HG03025 (cell line): ENCODE measurements around the gene AMBP.

Experiments used
- ATAC-seq: cut with Tn5 transposase; IDR thresholded peaks from one replicate; pipeline ENCODE4 v1.9.1; 2021; ENCODE audit warnings: mild to moderate bottlenecking, moderate library complexity; ENCODE audit not compliant: unreplicated experiment, low FRiP score

Gene AMBP

DNA sequence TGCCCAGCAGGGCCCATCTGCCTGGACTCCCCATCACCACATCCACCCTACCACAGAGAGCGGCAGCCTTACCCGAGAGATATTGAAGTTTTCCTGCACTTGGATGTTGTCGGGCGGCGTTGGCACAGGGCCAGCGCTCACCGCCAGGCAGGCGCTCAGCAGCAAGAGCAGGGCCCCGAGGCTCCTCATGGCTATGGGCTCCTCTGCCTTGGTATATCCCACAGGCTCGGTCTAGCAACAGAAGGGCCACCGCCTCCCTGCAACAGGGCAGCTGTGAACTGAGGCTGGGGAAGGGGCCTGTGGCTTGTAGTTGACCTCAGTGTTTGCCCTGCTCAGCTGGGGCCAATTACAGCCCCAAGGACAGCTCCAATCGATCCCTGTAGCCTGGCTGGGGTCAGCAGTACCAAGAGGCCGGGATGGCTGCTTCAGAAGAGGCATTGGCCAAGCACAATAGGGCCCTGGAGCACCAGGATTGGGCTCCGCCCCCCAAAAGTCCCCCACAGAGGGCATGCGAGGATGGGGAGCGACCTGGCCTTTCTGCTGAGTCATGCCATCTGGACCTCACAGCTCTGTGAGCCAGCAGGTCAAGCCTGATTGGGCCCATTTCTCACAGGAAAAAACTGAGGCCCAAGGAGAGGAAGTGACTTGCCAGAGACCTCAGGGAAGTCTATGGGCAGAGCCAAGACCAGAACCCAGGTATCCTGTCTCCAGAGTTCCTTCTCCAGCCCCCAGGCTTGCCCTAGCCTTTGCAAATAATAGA lies at the start of gene AMBP:
TSS of gene AMBP (minus strand) at position 280 of the 760 bp plus-strand sequence. CDS start at position 189, 91 bp downstream.
- no peak for ATAC-seq

DNA sequence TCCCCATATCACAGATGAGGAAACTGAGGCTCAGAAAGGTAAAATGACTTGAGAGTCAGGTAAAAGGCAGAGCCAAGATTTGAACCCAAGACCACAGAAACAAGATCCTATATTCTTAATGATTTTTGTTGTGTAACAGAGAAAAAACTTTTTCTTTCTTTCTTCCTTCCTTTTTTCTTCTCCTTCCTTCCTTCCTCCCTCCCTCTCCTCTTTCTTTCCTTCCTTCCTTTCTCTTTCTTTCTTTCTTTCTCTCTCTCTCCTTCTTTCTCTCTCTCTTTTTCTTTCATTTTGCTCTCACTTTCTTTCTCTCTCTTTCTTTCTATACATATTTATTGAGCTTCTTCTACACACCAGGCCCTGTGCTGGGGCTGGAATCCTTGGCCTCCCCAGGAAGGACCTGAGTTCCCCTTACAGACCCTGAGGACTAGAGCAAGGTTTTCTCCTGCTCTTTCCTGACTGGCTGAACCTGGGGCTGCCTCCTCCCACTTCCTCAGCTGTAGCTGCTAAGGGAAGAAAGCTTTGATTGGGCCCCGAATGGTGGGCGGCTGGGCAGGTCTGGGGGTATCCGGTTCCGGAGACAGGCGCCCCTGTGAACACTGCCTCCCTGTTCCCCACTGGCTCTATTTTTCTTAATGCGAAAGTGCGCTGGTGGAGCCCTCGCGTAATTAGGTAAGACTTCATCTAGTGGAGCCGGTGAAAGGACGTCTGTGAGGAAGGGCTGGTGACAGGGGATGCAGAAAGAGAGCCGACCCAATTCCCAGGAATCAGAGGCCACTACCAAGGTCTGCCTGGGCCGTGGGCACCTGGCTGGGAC lies 48.4 kb upstream of the AMBP start:
- ATAC-seq = no peak

DNA sequence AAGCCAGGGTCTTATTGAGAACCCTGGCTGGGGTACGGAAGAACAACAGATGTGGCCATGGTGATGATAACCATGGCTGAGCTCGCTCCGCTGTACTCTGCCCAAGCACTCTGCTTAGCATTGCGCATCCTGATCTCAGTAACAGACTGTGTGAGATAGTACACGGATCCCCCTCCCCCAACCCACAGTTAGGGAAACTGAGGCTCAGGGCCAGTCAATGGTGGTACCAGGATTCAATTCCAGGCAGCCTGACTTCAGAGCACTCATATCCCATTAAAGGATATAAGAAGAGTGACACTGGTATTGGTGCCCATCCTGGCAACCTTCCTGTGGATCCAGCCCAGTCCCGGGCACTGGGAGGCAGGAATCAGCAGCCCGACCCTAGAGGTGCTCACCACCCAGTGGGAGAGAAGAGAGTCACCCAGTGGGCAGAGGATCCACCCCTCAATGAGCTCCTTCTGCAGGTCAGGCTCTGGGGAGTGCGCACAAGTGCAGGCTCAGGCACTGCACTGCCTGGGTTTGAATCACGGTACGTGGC lies 47.4 kb upstream of the AMBP start:
- ATAC-seq = no peak

DNA sequence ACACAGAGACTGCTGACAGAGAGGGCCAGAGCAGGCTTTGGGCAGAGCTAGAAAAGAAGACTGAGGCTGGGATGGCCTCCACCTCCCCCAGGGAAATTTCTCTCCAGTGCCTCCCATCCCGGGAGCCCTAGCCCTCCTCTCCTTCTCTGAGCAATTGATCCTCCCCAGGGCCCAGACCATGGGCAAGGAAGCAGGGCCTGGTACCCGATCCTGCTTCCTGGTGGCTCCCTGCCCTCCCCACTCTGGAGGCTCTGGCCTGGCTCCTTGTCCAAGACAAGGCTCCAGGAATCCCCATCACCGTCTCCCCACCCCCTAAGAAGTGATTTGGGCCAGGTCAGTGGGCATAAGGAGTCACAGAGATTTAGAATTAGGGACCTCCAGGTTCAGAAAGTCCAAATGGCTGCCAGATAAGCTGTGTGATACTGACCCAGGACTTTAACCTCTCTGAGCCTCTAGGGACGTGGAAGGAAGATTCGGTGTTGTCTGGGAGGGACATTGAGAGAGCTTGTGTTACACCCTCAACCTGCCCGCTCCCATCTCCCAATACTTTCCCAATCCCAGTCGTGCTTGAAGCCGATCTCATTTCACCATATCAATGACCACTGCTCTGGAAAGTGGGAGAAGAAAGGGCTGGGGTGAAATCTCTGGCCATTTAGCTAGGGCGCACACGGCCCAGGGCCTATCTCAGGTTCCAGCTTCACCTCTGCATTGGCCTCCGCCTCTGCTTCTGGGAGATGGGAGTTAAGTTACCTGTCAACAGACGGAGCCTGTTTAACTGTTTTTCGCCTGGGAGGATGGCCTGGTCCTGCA lies 46.8 kb upstream of the AMBP start:
- no peak for ATAC-seq

DNA sequence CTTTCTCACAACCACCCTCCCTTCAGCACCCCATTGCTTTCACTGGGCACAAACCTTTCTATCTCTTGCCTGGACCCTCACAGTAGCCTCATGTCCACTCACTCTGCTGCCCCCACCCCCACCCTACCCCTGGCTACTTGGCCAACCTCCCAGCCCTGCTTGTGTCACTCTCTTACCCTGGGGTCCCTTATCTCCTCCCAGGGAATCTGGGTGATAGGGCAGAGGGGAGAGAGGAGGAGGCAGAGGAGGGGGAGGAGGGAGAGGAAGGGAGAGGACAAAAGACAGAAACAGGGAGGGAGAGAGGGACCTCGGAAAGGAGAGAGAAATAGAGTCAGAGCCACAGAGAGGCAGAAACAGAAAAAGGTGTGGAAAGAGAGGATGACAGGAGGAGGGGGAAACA lies 46.0 kb upstream of the AMBP start:
- no peak for ATAC-seq

DNA sequence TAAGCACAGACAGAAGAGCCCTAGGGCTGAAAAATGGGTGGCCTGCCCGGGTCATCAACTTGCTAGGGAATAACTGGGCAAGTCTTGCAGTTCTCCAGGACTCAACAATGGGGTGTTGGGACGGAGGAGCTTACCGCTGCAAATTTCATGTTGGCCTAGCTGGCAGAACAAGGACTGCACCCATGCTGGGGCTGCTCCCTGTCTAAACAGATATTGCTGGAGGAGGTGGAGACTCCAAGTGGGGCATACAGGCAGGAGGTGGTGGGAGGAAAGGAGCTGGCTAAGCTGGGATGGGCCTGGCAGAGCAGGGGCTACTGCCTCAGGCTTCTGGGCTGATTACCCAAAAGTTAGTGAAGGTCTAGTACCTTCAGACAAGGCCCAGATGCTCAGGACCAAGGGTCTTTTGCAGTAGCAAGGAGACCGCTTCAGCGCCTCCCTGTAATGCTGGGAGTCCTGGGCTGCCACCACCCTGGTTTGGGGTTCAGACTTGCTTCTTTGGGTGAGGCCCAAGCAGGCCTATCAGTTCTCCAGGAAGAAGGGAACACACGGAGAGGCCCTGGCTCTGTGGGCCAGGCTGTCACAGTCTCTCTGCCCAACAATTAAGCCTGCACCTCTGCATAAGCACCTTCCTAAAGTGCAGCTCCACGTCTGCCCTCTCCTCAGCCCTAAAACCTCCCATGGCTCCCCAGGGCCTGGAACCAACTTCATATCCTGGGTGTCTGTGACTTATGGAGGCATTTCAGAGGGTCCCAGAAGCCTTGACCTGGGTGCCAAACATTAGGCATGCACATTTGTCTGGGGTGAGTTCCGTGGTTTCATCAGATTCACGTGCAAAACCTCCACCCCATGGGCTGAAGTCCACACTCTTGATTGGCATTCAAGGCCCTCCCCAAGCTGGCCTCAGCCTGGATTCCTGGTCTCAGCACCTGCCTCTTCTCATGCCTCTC lies 45.2 kb upstream of the AMBP start:
- ATAC-seq = no peak

DNA sequence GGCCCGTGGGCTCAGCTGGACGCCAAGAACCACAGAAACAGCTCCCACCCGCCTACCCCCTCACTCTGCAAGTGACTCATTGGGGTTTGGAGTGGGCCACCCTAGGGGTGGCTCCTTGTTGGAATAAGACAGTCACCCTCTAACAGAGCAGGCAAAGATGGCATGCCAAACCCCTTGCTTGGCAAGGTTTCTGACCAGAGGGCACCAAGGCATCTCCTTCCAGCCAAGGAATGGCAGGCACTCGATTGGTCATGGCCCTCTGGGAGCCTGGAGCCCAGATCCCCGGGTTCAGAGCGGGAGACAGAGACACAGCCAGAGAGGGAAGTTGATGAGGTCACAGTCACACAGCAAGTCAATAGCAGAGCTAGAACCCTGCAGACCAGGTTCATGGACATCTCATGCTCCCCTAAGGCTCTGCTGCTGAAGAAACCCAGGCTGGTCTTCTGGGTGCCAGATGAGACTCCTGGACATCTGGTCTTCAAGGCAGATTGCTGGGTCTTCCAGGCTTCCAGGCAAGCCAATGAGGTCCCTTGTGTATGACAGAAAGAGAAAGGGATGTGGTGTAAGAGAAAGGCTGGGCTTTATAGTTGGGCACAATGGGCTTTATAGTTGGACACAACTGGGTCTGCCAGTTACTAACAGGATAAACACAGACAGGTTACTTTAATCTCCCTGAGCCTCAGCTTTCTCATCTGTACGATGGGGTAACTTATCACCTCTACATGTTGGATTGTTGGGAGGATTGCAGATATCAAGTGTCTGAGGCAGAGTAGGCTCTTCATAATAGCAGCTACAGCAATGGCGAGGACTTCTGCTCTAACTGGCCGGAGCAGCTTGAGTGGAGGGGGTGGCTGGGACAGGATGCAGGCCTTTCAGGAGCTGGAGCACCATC lies 44.3 kb upstream of the AMBP start:
- no peak for ATAC-seq

DNA sequence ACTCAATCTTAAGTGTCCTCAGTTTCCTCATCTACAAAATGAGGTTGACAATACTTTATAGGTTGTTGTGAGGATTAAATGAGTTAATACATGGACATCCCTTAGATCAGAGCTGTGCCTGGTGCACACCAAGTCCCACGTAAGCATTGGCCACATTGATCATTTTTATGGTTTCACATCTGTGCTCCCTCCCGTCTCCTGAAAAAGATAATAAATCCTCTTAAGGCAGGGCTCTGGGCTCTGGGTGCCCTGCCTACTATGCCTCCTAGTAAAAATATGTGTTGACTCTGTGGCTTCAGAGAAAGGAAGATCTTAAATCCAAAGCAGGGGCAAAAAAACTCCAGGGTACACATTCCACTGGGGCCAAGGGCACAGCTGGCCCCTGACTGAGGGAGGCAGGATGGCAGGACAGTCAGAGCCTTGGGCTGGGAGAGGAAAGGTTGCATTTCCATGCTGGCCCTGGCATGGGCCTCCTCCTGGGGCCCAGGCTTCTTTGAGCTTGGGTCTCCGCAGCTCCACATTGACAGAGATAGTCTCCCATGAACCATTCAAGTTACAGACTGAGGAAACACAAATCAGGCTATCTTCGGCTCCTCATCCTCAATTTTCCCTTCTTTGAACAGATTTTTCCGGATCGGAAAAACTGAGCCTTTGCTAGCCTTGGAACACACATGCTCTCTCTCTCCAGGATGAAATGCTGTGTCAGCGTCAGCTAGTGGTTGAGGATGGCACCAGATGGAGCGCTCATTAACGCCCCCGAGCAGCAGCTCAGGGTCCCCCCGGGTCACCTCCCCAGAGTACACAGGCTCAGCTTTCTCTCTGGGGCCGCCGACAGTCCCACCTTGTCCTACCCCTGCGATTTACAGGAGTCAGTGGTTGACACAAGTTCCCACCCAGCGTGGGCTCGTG lies 43.4 kb upstream of the AMBP start:
- ATAC-seq = no peak

DNA sequence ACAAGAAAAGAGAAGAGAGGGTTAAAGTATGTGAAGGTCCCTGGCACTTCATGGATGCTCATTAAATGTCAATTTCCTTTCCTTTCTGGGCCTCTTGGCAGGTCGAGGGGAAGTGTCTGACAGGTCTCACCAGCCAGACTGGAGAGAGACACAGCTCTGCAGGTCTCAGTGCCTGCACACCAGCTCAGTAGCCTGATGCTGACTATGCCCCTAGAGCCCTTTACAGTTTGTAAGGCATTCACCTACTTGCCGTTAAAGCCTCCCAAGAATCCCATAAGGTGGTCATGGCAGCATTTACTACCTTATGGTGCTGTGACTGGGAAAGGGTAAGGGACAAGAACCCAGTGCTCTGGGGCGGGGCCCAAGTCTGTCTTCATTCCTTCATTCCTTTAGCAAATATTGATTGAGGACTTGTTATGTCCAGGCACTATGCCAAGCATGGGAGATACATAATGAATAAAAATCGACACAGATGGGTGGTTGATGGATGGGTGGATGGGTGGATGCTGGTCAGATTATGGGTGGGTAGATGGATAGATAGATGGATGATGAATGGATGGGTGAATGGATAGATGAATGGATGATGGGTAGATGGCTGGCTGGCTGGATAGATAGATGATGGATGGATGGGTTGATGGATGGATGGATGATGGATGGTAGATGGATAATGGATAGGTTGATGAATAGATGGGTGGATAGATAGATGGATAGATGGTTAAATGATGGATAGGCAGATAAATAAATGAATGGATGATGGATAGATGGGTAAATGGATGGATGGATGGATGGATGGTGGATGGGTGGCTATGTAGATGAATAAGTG lies 42.3 kb upstream of the AMBP start:
- ATAC-seq = no peak

DNA sequence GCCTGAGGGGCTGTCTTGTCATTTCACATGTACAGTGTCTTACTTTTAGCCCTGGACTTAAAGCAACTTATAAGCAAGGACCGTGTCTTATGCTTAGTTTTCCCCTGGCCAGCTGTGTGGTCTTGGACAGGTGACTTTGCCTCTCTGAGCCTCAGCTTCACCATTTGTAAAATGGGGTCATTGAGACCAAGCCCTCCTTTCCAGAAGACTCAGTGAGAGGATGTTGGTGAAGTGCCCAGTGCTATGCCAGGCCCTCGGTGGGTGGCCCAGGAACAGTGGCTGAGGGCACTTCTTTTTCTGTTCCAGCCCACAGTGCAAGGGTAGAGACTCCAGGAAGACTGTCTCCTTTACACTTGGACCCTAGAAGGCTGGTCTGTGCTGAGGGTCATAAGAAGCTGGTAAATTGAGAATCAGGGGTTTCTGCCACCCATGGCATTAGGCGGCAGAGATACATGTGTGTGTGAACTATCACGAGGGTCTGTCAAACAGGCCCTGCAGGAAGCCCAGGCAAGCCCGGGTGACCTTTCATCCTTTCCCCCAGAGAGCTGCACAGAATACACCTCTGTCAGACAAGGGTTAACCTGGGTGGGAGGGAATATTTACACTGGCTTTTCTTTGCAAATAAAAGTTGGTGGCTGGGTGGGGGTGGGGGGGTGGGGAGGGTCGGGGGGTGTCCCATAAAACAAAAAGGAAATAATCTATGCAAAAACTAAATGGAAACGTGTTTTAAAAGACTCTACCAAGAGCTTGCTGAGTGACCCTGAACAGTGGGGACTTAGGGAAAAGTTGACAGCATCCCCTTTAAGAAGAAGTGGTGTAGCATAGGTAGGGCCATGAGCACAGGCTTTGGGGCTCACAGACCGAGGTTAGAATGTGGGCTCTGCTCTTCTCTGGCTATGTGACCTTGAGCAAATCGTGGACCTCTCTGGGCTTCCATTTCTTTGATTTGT lies 41.4 kb upstream of the AMBP start:
- no peak for ATAC-seq

DNA sequence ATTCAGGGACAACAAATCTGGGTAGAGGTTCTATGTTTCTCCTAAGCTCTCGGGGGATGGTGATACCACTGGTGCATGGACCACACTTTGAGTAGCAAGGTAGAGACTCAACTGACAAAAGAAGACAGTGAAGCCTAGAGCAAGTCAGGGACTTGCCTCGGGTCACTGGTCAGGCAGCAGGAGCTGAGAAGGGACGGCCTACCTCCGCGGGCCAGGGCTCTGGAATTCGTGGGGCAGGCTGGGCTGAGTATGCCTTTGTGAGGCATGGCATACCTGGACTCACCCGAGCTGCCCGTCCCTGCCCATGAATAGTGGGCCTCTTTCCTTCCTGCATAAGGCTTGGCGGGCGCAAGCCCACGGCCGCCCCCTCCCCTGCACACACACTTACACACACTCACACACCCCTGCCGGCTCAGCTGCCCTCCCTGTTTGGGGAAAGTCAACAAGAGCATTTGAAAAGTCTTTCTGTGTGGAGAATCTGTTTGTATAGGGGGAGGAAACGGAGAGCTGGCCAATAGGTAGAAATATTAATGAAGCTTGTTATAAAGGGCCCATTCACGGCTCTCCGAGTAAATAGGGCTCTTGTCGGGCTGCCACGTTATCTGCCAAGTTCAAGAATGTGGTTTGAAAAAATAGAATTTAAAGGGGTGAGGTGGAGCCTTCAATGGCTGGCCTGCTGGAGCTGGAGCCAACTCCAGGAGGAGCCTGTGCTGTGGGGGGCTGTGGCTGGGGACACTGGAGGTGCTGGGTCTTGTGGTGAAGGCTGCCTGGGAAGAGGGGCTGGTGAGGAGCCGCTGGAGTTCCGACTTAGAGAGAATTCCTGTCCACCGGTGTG lies 40.1 kb upstream of the AMBP start:
- no peak for ATAC-seq

DNA sequence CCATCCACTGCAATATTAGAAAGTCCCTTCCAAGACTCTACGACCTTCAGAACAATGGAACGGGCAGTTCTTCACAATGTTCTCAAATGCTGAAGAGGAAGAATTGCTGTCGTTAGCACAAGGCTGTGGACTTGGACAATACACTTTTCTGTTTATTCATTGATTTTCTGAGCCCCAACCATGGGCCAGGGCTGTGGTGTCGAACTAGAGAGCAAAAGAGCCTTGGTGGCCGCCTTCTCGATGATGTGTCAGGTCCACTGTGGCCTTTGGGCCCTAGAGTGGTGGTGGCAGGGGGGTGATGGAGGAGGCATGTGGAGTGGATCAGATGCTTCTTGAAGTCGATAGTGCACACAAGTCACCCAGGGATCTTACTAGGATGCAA lies 39.5 kb upstream of the AMBP start:
- no peak for ATAC-seq

DNA sequence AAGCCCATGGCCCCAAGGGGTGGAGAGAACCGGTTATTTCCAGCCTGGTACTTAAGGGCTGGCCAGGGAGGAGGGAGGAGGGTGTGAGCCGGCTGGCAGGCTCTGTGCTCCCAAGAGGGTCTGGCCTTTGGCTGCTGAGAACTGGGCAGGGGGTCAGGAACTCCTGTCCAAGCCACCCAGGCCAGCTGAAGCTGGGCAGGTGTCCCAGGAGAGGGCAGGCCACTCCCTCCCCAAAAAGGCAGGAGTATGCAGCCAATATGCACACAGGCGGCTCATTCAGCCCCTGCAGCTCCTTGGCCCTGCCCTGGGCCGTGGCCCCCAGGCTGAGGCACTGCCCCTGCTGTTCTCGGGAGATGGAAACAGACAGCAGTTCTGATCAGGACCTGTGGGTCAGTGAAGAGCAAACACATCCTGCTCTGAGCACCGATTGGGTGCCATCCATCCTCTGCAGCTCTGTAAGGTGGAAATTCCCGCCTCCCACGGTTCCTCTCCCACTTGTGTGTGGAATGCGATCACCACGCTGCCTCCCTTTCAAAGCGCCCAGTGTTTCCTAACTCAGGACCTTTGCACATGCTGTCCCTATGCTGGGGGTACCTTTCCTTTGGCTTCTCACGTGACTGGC lies 38.1 kb upstream of the AMBP start:
- ATAC-seq = no peak

DNA sequence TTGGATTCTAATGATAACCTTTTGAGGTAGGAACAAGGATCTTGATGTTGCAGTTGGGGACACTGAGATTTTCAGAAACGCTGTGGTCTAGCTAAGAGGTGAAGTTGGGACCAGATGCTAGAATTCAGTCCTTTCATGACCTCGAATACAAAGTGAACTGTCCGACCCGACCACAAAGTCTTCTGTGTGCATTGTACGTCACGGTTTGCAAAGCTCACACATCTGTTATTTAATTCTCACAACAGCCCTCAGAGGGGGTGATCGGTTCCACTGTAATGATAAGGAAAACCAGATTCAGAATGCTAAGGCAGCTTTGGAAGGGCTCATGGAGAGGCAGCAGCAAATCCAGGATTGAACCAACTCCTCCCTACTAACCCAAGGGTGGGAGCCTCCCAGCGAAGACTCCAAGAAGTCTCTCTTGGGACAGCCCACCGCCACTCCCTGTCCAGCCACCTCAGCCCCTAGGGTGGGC lies 37.6 kb upstream of the AMBP start:
- no peak for ATAC-seq
